Measurements from ENCODE around the gene KCNQ1OT1.

Gene KCNQ1OT1

GRCh38 chr11:2664376-2664775 is 35.4 kb downstream of the KCNQ1OT1 start:
- Histone ChIP-seq H3K4me1 (ENCODE audit: insufficient read depth, low read length, poor library complexity, severe bottlenecking) (peaks cover 15% of the 10 kb centered on the region), H3K9me3 (ENCODE audit: insufficient read depth, low read depth, low read length) (peaks cover 19% of the 10 kb centered on the region), H3K36me3 (ENCODE audit: insufficient read depth, low read length) (peaks cover 5% of the 10 kb centered on the region; the same call in 1 of the 2 replicates), H3K4me3 (ENCODE audit: low read length, poor library complexity, severe bottlenecking) (no peak overlapping the region), H3K79me2 (ENCODE audit: insufficient read depth, low read length) (peaks cover 5% of the 10 kb centered on the region; the same call in 1 of the 2 replicates), H3K9ac (ENCODE audit: low read depth, low read length, poor library complexity, severe bottlenecking) (no peak overlapping the region), H4K20me1 (ENCODE audit: insufficient read depth, low read length, poor library complexity, severe bottlenecking) (no peaks in the 10 kb centered on the region), H3K27me3 (ENCODE audit: insufficient read depth, low read length, poor library complexity, severe bottlenecking) (no peaks in the 10 kb centered on the region), H3F3A (ENCODE audit: low read depth) (no peaks in the 10 kb centered on the region), H2AFZ (ENCODE audit: low read length) (no peak overlapping the region), H3K9me2 (replicated peaks; ENCODE audit: low read depth, low read length) (no peaks in the 10 kb centered on the region), H3K4me2 (ENCODE audit: low read depth, low read length, poor library complexity, severe bottlenecking) (no peak overlapping the region)
- TF ChIP-seq EZH2phosphoT487 (IDR thresholded peaks at IDR 0.05; ENCODE audit: borderline replicate concordance) = no peak
- TF ChIP-seq, protein P1, sequence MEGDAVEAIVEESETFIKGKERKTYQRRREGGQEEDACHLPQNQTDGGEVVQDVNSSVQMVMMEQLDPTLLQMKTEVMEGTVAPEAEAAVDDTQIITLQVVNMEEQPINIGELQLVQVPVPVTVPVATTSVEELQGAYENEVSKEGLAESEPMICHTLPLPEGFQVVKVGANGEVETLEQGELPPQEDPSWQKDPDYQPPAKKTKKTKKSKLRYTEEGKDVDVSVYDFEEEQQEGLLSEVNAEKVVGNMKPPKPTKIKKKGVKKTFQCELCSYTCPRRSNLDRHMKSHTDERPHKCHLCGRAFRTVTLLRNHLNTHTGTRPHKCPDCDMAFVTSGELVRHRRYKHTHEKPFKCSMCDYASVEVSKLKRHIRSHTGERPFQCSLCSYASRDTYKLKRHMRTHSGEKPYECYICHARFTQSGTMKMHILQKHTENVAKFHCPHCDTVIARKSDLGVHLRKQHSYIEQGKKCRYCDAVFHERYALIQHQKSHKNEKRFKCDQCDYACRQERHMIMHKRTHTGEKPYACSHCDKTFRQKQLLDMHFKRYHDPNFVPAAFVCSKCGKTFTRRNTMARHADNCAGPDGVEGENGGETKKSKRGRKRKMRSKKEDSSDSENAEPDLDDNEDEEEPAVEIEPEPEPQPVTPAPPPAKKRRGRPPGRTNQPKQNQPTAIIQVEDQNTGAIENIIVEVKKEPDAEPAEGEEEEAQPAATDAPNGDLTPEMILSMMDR (conservative IDR thresholded peaks at IDR 0.05; ENCODE audit: low read length) = no peak

DNA sequence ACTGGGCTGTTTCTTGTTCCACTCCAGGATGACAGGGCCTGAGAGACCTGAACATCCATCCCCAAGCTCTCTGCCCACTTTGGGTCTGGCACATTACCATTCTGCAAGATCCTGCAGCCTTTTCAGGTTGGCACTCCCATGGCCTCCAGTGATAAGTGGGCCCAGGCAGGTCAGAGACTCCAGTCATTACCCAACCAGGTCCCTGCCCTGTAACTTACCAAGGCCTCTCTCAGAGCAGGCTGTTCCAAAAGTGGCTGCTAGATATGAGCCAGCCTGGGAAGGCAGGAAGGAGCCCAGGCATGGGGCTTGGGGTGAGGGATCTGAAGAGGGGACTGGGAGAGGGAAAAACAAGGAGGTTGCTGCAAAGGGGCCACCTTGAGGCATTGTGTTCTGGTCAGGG is 35.9 kb downstream of the KCNQ1OT1 start:
- no peak overlapping the region for H3K4me3 ChIP-seq (ENCODE audit: low read length, poor library complexity, severe bottlenecking)
- H4K20me1 ChIP-seq (ENCODE audit: insufficient read depth, low read length, poor library complexity, severe bottlenecking) = no peaks in the 10 kb centered on the region
- H3K4me1 ChIP-seq (ENCODE audit: insufficient read depth, low read length, poor library complexity, severe bottlenecking) = peaks cover 15% of the 10 kb centered on the region
- H3K36me3 ChIP-seq (ENCODE audit: insufficient read depth, low read length) = peaks cover 5% of the 10 kb centered on the region; the same call in 1 of the 2 replicates
- peaks cover 5% of the 10 kb centered on the region; the same call in 1 of the 2 replicates for H3K79me2 ChIP-seq (ENCODE audit: insufficient read depth, low read length)
- H3K4me2 ChIP-seq (ENCODE audit: low read depth, low read length, poor library complexity, severe bottlenecking) = no peak overlapping the region
- H3K9me3 ChIP-seq (ENCODE audit: insufficient read depth, low read depth, low read length) = peaks cover 23% of the 10 kb centered on the region
- TF ChIP-seq, protein P1 (conservative IDR thresholded peaks at IDR 0.05; ENCODE audit: low read length) = no peak
- TF ChIP-seq EZH2phosphoT487 (IDR thresholded peaks at IDR 0.05; ENCODE audit: borderline replicate concordance) = no peak
- H3F3A ChIP-seq (ENCODE audit: low read depth) = no peaks in the 10 kb centered on the region
- H3K9ac ChIP-seq (ENCODE audit: low read depth, low read length, poor library complexity, severe bottlenecking) = no peak overlapping the region
- no peaks in the 10 kb centered on the region for H3K27me3 ChIP-seq (ENCODE audit: insufficient read depth, low read length, poor library complexity, severe bottlenecking)
- no peak overlapping the region for H2AFZ ChIP-seq (ENCODE audit: low read length)
- H3K9me2 ChIP-seq (replicated peaks; ENCODE audit: low read depth, low read length) = no peaks in the 10 kb centered on the region

GRCh38 chr11:2663506-2663905 is 36.3 kb downstream of the KCNQ1OT1 start:
- Histone ChIP-seq H2AFZ (ENCODE audit: low read length) (no peak overlapping the region), H3K9ac (ENCODE audit: low read depth, low read length, poor library complexity, severe bottlenecking) (no peak overlapping the region), H3K27me3 (ENCODE audit: insufficient read depth, low read length, poor library complexity, severe bottlenecking) (no peaks in the 10 kb centered on the region), H3K79me2 (ENCODE audit: insufficient read depth, low read length) (peaks cover 5% of the 10 kb centered on the region; the same call in 1 of the 2 replicates), H3K4me3 (ENCODE audit: low read length, poor library complexity, severe bottlenecking) (no peak overlapping the region), H3K9me2 (replicated peaks; ENCODE audit: low read depth, low read length) (no peaks in the 10 kb centered on the region), H3K9me3 (ENCODE audit: insufficient read depth, low read depth, low read length) (peaks cover 23% of the 10 kb centered on the region), H3K4me1 (ENCODE audit: insufficient read depth, low read length, poor library complexity, severe bottlenecking) (peaks cover 11% of the 10 kb centered on the region), H3K4me2 (ENCODE audit: low read depth, low read length, poor library complexity, severe bottlenecking) (no peak overlapping the region), H3K36me3 (ENCODE audit: insufficient read depth, low read length) (peaks cover 5% of the 10 kb centered on the region; the same call in 1 of the 2 replicates), H3F3A (ENCODE audit: low read depth) (no peaks in the 10 kb centered on the region), H4K20me1 (ENCODE audit: insufficient read depth, low read length, poor library complexity, severe bottlenecking) (no peaks in the 10 kb centered on the region)
- TF ChIP-seq, protein P1 (conservative IDR thresholded peaks at IDR 0.05; ENCODE audit: low read length) = no peak
- TF ChIP-seq EZH2phosphoT487 (IDR thresholded peaks at IDR 0.05; ENCODE audit: borderline replicate concordance) = no peak

Measured in Loucy (cell line).